H1 (cell line): Measurements from ENCODE around the gene CDK5R2. TPM values are rescaled to one million over a fixed set of nuclear protein-coding genes. Genes with fewer than 3 reads are reported as not detected.
A peak's percentile ranks its signal among the peaks of the same experiment; 100 is the strongest.

Source experiments
- CTCF ChIA-PET: fragments of 300-600 bp; sonication (Branson Sonifier 250); formaldehyde crosslinking; loops from one replicate; lab custom pipeline; 2021; ENCODE audit not compliant: partially characterized antibody; lab: Charles Lee
- POLR2A ChIA-PET: fragments of 300-600 bp; sonication (Branson Sonifier 250); formaldehyde crosslinking; loops from one replicate; lab custom pipeline; 2021; ENCODE audit warnings: inconsistent platforms; ENCODE audit not compliant: partially characterized antibody; lab: Charles Lee
- DNase-seq, 2 experiments: peaks; one replicate each; pipeline versions ENCODE4 v3.0.0 to v3.0.0-alpha.2; 2010 to 2022; ENCODE audit warnings: low spot score in 2 of 2, low read depth in 1 of 2, mixed read lengths in 1 of 2
- FAIRE-seq: peaks from 2 replicates; lab custom pipeline; 2011; peaks lifted over from hg19 to GRCh38; lab: Jason Lieb, UNC
- H2AFZ ChIP-seq: 2 replicates; pipeline ENCODE4 v1.8.1; 2012; ENCODE audit warnings: low read length, inconsistent platforms
- H2AK5ac ChIP-seq: 2 replicates; pipeline ENCODE4 v1.6.1; 2013; ENCODE audit warnings: low read depth, low read length
- H2BK120ac ChIP-seq: replicated peaks from 2 replicates; pipeline ENCODE3; 2013; ENCODE audit warnings: low read depth, low read length, inconsistent platforms
- H2BK12ac ChIP-seq: 2 replicates; pipeline ENCODE4 v1.6.1; 2013; ENCODE audit warnings: low read depth, low read length
- H2BK15ac ChIP-seq: 2 replicates; pipeline ENCODE4 v1.6.1; 2013; ENCODE audit warnings: low read length
- H2BK20ac ChIP-seq: 2 replicates; pipeline ENCODE4 v1.6.1; 2013; ENCODE audit warnings: low read length
- H2BK5ac ChIP-seq: 2 replicates; pipeline ENCODE4 v1.6.1; 2013; ENCODE audit warnings: low read depth, low read length
- H3K14ac ChIP-seq: 2 replicates; pipeline ENCODE4 v1.6.1; 2013; ENCODE audit warnings: inconsistent platforms; ENCODE audit not compliant: insufficient read length
- H3K18ac ChIP-seq: 2 replicates; pipeline ENCODE4 v1.6.1; 2013; ENCODE audit warnings: low read length; ENCODE audit errors: extremely low read depth
- H3K23ac ChIP-seq: 2 replicates; pipeline ENCODE4 v1.6.1; 2013; ENCODE audit warnings: inconsistent platforms; ENCODE audit not compliant: insufficient read length
- H3K23me2 ChIP-seq: 2 replicates; pipeline ENCODE4 v1.6.1; 2013; ENCODE audit warnings: low read depth, low read length
- H3K27ac ChIP-seq: 2 replicates; pipeline ENCODE4 v1.6.1; 2011; ENCODE audit warnings: low read depth, low read length, inconsistent platforms
- H3K27me3 ChIP-seq, 4 experiments: replicated peaks in 1 of 4; 1 replicate in 1 of 4; 2 replicates in 3 of 4; pipeline versions ENCODE4 v1.6.1 to v1.8.1; 2011 to 2013; ENCODE audit warnings: low read length in 3 of 4, mild to moderate bottlenecking in 3 of 4, inconsistent platforms in 2 of 4, mixed read lengths in 2 of 4, moderate library complexity in 1 of 4; ENCODE audit not compliant: control insufficient read depth in 3 of 4, insufficient read depth in 3 of 4; ENCODE audit errors: extremely low read depth in 1 of 4
- H3K36me3 ChIP-seq, 4 experiments: 2 replicates each; pipeline versions ENCODE4 v1.6.1 to v1.8.1; 2011 to 2013; ENCODE audit warnings: mild to moderate bottlenecking in 4 of 4, low read length in 3 of 4, moderate library complexity in 2 of 4, control low read depth in 1 of 4, inconsistent platforms in 1 of 4; ENCODE audit not compliant: insufficient read depth in 4 of 4, control insufficient read depth in 2 of 4
- H3K4ac ChIP-seq: replicated peaks from 2 replicates; pipeline ENCODE3; 2013; ENCODE audit warnings: low read length, low read depth, mixed read lengths, inconsistent platforms; ENCODE audit not compliant: insufficient read length
- H3K4me1 ChIP-seq, 4 experiments: replicated peaks in 1 of 4; 1 replicate in 1 of 4; 2 replicates in 3 of 4; pipeline versions ENCODE4 v1.6.1 to v1.8.1; 2011 to 2013; ENCODE audit warnings: low read length in 3 of 4, inconsistent platforms in 2 of 4, mixed read lengths in 1 of 4; ENCODE audit not compliant: insufficient read depth in 4 of 4, control insufficient read depth in 3 of 4
- H3K4me2 ChIP-seq, 2 experiments: 2 replicates each; pipeline versions ENCODE4 v1.6.1 to v1.8.1; 2011 to 2013; ENCODE audit warnings: low read depth in 2 of 2, low read length in 2 of 2, control low read depth in 1 of 2, inconsistent platforms in 1 of 2, mild to moderate bottlenecking in 1 of 2; ENCODE audit not compliant: insufficient read depth in 1 of 2
- H3K4me3 ChIP-seq, 4 experiments: fragments of 200-600, 300-600 bp in 1 of 4; sonication (generic), shearing (Covaris generic), sonication (Bioruptor Twin) in 1 of 4; 2 replicates each; pipeline versions ENCODE4 v1.5.1 to v1.8.1; 2011 to 2016; ENCODE audit warnings: low read length in 4 of 4, low read depth in 3 of 4, control low read depth in 2 of 4, inconsistent platforms in 2 of 4, mild to moderate bottlenecking in 2 of 4, mixed read lengths in 1 of 4, moderate library complexity in 1 of 4; ENCODE audit not compliant: insufficient read depth in 2 of 4; ENCODE audit errors: extremely low read depth in 1 of 4
- H3K56ac ChIP-seq: replicated peaks from 2 replicates; pipeline ENCODE3; 2013; ENCODE audit warnings: low read depth, mild to moderate bottlenecking, mixed read lengths, low read length, inconsistent platforms; ENCODE audit not compliant: insufficient read length
- H3K79me1 ChIP-seq: 2 replicates; pipeline ENCODE4 v1.6.1; 2013; ENCODE audit warnings: low read depth, low read length, control low read depth
- H3K79me2 ChIP-seq, 2 experiments: 2 replicates each; pipeline versions ENCODE4 v1.6.1 to v1.8.1; 2012 to 2013; ENCODE audit warnings: low read length in 2 of 2, mild to moderate bottlenecking in 2 of 2, inconsistent platforms in 1 of 2; ENCODE audit not compliant: insufficient read depth in 2 of 2, control insufficient read depth in 1 of 2
- H3K9ac ChIP-seq, 4 experiments: replicated peaks in 1 of 4; 1 replicate in 1 of 4; 2 replicates in 3 of 4; pipeline versions ENCODE4 v1.6.1 to v1.8.1; 2011 to 2013; ENCODE audit warnings: low read depth in 3 of 4, low read length in 3 of 4, control low read depth in 2 of 4, mild to moderate bottlenecking in 2 of 4, moderate library complexity in 2 of 4, inconsistent platforms in 1 of 4; ENCODE audit errors: extremely low read depth in 1 of 4
- H3K9me3 ChIP-seq, 2 experiments: 2 replicates each; pipeline versions ENCODE4 v1.6.1 to v1.8.1; 2012 to 2013; ENCODE audit warnings: mild to moderate bottlenecking in 2 of 2, moderate library complexity in 2 of 2, control low read depth in 1 of 2, inconsistent platforms in 1 of 2, low read depth in 1 of 2, low read length in 1 of 2, mixed read lengths in 1 of 2; ENCODE audit not compliant: insufficient read depth in 2 of 2
- H4K20me1 ChIP-seq, 2 experiments: replicated peaks in 1 of 2; 2 replicates each; pipeline versions ENCODE3 to v1.8.1; 2011 to 2013; ENCODE audit warnings: inconsistent platforms in 2 of 2, low read length in 2 of 2, mild to moderate bottlenecking in 1 of 2; ENCODE audit not compliant: insufficient read depth in 2 of 2, control insufficient read depth in 1 of 2
- H4K5ac ChIP-seq: 2 replicates; pipeline ENCODE4 v1.6.1; 2013; ENCODE audit warnings: low read length, low read depth, mixed read lengths, inconsistent platforms; ENCODE audit not compliant: insufficient read length
- H4K8ac ChIP-seq: 2 replicates; pipeline ENCODE4 v1.8.0; 2013; ENCODE audit warnings: mild to moderate bottlenecking, moderate library complexity, low read length, inconsistent platforms; ENCODE audit not compliant: insufficient read depth; ENCODE audit errors: extremely low read depth
- H4K91ac ChIP-seq: replicated peaks from 2 replicates; pipeline ENCODE3; 2013; ENCODE audit warnings: low read length, mixed read lengths, inconsistent platforms; ENCODE audit not compliant: insufficient read length
- EP300 ChIP-seq, 2 experiments: IDR thresholded peaks; 1 replicate in 1 of 2; 2 replicates in 1 of 2; pipeline ENCODE4 v1.6.1; 2011 to 2012; ENCODE audit warnings: low read depth in 2 of 2, low read length in 2 of 2, mild to moderate bottlenecking in 2 of 2, borderline replicate concordance in 1 of 2, inconsistent platforms in 1 of 2, moderate library complexity in 1 of 2
- GABPA ChIP-seq: IDR thresholded peaks from 2 replicates; pipeline ENCODE4 v1.6.1; 2011; ENCODE audit warnings: mild to moderate bottlenecking, low read length, moderate library complexity, borderline replicate concordance; ENCODE audit not compliant: insufficient read depth
- HDAC2 ChIP-seq, 2 experiments: fragments of 300-600 bp in 1 of 2; sonication (generic) in 1 of 2; IDR thresholded peaks; 2 replicates each; pipeline ENCODE4 v1.6.1; 2011 to 2012; ENCODE audit warnings: low read depth in 2 of 2, low read length in 2 of 2, mild to moderate bottlenecking in 2 of 2, moderate library complexity in 2 of 2, borderline replicate concordance in 1 of 2, inconsistent platforms in 1 of 2
- SP4 ChIP-seq: IDR thresholded peaks from 2 replicates; pipeline ENCODE4 v1.6.1; 2012; ENCODE audit warnings: low read length, inconsistent platforms
- SUZ12 ChIP-seq: fragments of 200-600 bp; sonication (generic); IDR thresholded peaks from 2 replicates; pipeline ENCODE4 v1.6.1; 2012; ENCODE audit warnings: mild to moderate bottlenecking, inconsistent platforms, low read length, moderate library complexity, mixed read lengths
- WGBS, 2 experiments: shearing (Covaris generic) in 1 of 2; methylation state at CpG; one replicate each; pipeline versions ENCODE4 v1.1.6 to v1.1.7; 2013 to 2015; ENCODE audit warnings: low lambda C conversion rate in 2 of 2, mixed read lengths in 2 of 2, inconsistent platforms in 1 of 2, low coverage in 1 of 2, missing lambda C conversion rate in 1 of 2; ENCODE audit not compliant: insufficient replicate concordance in 2 of 2, insufficient coverage in 1 of 2, insufficient read length in 1 of 2; ENCODE audit errors: extremely low coverage in 1 of 2, missing lambda C conversion rate in 1 of 2; 5-methylcytosine and 5-hydroxymethylcytosine counted together
- polyA plus RNA-seq, 7 experiments: library from polyadenylated mRNA; depleted of rRNA in 3 of 7; stranded (reverse) in 5 of 7; unstranded in 2 of 7; fragments of >200 nt in 5 of 7; fragments of 200-250 nt in 2 of 7; gene quantifications; 1 replicate in 5 of 7; 2 replicates in 1 of 7; 4 replicates in 1 of 7; pipeline versions ENCODE4 v1.2.1 to v1.2.3, GENCODE V29; 2011 to 2013; ENCODE audit warnings: missing spikeins in 2 of 7, mixed read lengths in 2 of 7
- total RNA-seq: library from RNA; stranded (reverse); fragmentation: NEBNext Ultra II Directional; extraction: Animal tissue kit (Norgen Biotek cat#: 25700); gene quantifications from 2 replicates; pipeline ENCODE4 v1.2.1, GENCODE V29; 2021
- TF ChIP-seq, protein P1 (sequence below): IDR thresholded peaks from 2 replicates; pipeline ENCODE4 v1.6.1; 2012; ENCODE audit warnings: inconsistent platforms

CDK5R2 gene
- total and polyA plus RNA-seq, 2 of the 8 experiments (the other 6 are each of a cell fraction or from before 2014, with no cell fraction given): 0.14 TPM; not detected in 1

DNA sequence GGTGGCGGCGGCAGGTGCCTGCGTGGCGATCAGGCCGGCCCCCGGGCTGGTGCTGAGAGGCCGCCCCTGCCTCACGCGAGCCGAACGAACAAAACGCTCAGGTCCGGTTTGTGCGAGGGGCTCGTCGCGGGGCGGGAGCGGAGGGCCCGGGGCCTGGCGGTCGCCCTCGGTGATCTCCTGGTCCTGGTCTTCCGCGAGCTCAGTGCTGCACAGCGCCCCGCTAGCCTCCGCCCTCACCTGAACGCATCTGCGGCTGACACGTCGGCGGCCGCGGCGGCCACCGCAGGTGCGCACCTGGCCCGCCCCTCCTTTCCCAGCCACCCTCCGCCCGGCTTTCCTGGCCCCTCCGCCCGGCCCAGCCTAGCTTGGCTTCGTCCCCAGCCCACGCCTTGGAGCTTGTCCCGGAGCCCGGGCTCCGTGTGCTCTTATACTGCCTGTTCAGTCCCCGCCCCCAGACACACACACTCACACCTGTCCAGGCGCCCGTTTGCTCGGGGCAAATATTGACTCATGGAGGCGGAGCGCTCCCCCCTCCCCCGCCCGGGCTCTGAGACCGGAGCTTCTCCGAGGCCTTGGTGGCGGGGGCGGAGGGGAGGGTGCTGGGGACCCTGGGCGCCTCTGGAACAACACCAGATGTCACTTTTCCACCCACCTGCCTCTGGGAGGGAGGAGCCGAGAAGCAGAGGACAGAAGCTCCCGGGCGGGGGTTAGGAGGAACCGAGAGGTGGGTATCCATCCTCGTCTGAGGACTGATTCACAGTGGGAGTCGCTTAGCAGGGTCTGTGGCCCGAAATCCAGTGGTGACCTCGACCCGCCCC is 42.3 kb downstream of the CDK5R2 start:
- no peak overlapping the region for H2AFZ ChIP-seq
- peaks cover 0 to 32% (median 22%) of the 10 kb centered on the region in 4 experiments; a peak in 6 of 7 replicates for H3K4me1 ChIP-seq
- H4K20me1 ChIP-seq: peaks cover 5 to 9% of the 10 kb centered on the region in 2 experiments
- no peak overlapping the region for H3K27ac ChIP-seq
- H3K4ac ChIP-seq: no peak overlapping the region
- H2AK5ac ChIP-seq: no peak overlapping the region
- H3K9ac ChIP-seq: no peak overlapping the region
- H3K18ac ChIP-seq: no peak overlapping the region
- no peak overlapping the region for H2BK120ac ChIP-seq
- peaks cover 10% of the 10 kb centered on the region; the same call in 1 of the 2 replicates for H3K23me2 ChIP-seq
- no peaks in the 10 kb centered on the region for H3K79me1 ChIP-seq
- H3K4me3 ChIP-seq: peak overlapping the region; percentile 1 to 65 (median 14); a peak in 4 of 8 replicates
- no peak overlapping the region for H4K91ac ChIP-seq
- H3K36me3 ChIP-seq: 0 out of 8 replicates have a peak, but pooled peaks cover 0 to 5% (median 0%) of the 10 kb centered on the region in 4 experiments
- ChIA-PET POLR2A (interaction anchor here (1.1 to 1.3 kb wide), 2 partner anchors 11 to 14 kb away, joined by 3 to 4 read pairs; no protein-coding TSS in a partner anchor), CTCF (interaction anchor here (0.6 to 19.5 kb wide), 54 partner anchors 9 to 520 kb away, joined by 3 to 284 read pairs (median 4); partner anchors contain the start of genes CFAP65, CRYBA2, FEV and IHH)
- H3K4me2 ChIP-seq: peak overlapping the region; percentile 52 to 74
- H3K9me3 ChIP-seq: no peaks in the 10 kb centered on the region
- peaks cover 74 to 90% (median 88%) of the 10 kb centered on the region in 4 experiments for H3K27me3 ChIP-seq
- H3K14ac ChIP-seq: no peak overlapping the region
- 0 out of 2 replicates have a peak overlapping the region, but pooled peaks have one; percentile 9 for H2BK12ac ChIP-seq
- no peak overlapping the region for H2BK5ac ChIP-seq
- no peak overlapping the region for H3K23ac ChIP-seq
- no peaks in the 10 kb centered on the region for H3K79me2 ChIP-seq
- peak in 1 of 2 experiments; percentile 58 for DNase-seq
- no peak overlapping the region for H2BK15ac ChIP-seq
- no peak overlapping the region for H4K5ac ChIP-seq
- no peak overlapping the region for H2BK20ac ChIP-seq
- H3K56ac ChIP-seq: no peak overlapping the region
- 0 out of 2 replicates have a peak overlapping the region, but pooled peaks have one; percentile 38 for H4K8ac ChIP-seq
- no peak for FAIRE-seq
- WGBS, 2 experiments: 8% methylated on average over 15 of the region's 70 CpGs; no CpG with 5 or more reads in 1 of the 2 experiments
- TF ChIP-seq HDAC2 (IDR thresholded peaks at IDR 0.05; ENCODE audit: borderline replicate concordance in 1 of 2, low read depth in 2 of 2, low read length in 2 of 2): 0 out of 4 replicates have a peak, but pooled peaks of 1 of the 2 experiments have one; percentile 4
- no peak for TF ChIP-seq EP300 (IDR thresholded peaks at IDR 0.05; ENCODE audit: borderline replicate concordance in 1 of 2, low read depth in 2 of 2, low read length in 2 of 2)
- no peak for TF ChIP-seq SP4
- TF ChIP-seq GABPA: no peak
- TF ChIP-seq, protein P1, sequence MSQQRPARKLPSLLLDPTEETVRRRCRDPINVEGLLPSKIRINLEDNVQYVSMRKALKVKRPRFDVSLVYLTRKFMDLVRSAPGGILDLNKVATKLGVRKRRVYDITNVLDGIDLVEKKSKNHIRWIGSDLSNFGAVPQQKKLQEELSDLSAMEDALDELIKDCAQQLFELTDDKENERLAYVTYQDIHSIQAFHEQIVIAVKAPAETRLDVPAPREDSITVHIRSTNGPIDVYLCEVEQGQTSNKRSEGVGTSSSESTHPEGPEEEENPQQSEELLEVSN: 0 out of 2 replicates have a peak, but pooled peaks have one; percentile 17
- peak; percentile 84 for TF ChIP-seq SUZ12
